K562 (cell line): ENCODE measurements around the gene GRB2. TPM values are rescaled to one million over a fixed set of nuclear protein-coding genes. Genes with fewer than 3 reads are reported as not detected.

Source experiments
- ATAC-seq: fragments of 200-7000 bp; cut with Tn5 transposase; 3 replicates; pipeline ENCODE4 v1.9.1; 2020; ENCODE audit warnings: moderate library complexity
- BruUV-seq: library from RNA; stranded (reverse); fragments of 400-500 nt; replicated peaks from 2 replicates; lab custom pipeline; 2021; lab: Mats Ljungman, UMichigan
- CTCF ChIA-PET: fragments of 300-600 bp; formaldehyde crosslinking; extraction: SDS; loops from one replicate; lab custom pipeline; 2021; ENCODE audit warnings: low intra/inter-chr PET ratio; lab: Yijun Ruan, JAX
- POLR2A ChIA-PET: fragments of 300-600, 350-650 bp; sonication (Branson Sonifier 250); formaldehyde crosslinking; extraction: SDS; loops from one replicate; lab custom pipeline; 2021; ENCODE audit warnings: antibody characterized with exemption, inconsistent platforms; lab: Yijun Ruan, JAX
- DNase-seq, 4 experiments: peaks; one replicate each; pipeline versions ENCODE4 v3.0.0 to v3.0.0-alpha.2; 2011 to 2018; ENCODE audit warnings: low spot score in 3 of 4, mixed read lengths in 3 of 4; ENCODE audit errors: extremely low read depth in 1 of 4
- FAIRE-seq: peaks from 2 replicates; lab custom pipeline; 2011; peaks lifted over from hg19 to GRCh38; lab: Jason Lieb, UNC
- H2AFZ ChIP-seq: 2 replicates; pipeline ENCODE4 v1.6.0; 2011; ENCODE audit warnings: low read depth, low read length, control low read depth, inconsistent platforms
- H3K27ac ChIP-seq: fragments of 200-600 bp; 3 replicates; pipeline ENCODE4 v1.8.0; 2011; ENCODE audit warnings: low read depth, mild to moderate bottlenecking, control low read depth, inconsistent platforms, low read length, moderate library complexity, mixed read lengths; ENCODE audit errors: extremely low read depth
- H3K27me3 ChIP-seq, 2 experiments: fragments of 300-600 bp in 1 of 2; 2 replicates in 1 of 2; 3 replicates in 1 of 2; pipeline versions ENCODE4 v1.6.0 to v1.8.0; 2011; ENCODE audit warnings: inconsistent platforms in 2 of 2, low read length in 2 of 2, mild to moderate bottlenecking in 1 of 2, mixed read lengths in 1 of 2, moderate library complexity in 1 of 2; ENCODE audit not compliant: control insufficient read depth in 2 of 2, insufficient read depth in 2 of 2
- H3K36me3 ChIP-seq: fragments of 300-600 bp; 3 replicates; pipeline ENCODE4 v1.8.0; 2011; ENCODE audit warnings: mild to moderate bottlenecking, low read length, inconsistent platforms; ENCODE audit not compliant: control insufficient read depth, insufficient read depth
- H3K4me1 ChIP-seq, 2 experiments: fragments of 200-600 bp in 1 of 2; replicated peaks in 1 of 2; 2 replicates in 1 of 2; 3 replicates in 1 of 2; pipeline versions ENCODE4 v1.5.1 to v1.8.0; 2011; ENCODE audit warnings: inconsistent platforms in 2 of 2, low read length in 2 of 2, mild to moderate bottlenecking in 1 of 2, mixed read lengths in 1 of 2, moderate library complexity in 1 of 2; ENCODE audit not compliant: control insufficient read depth in 2 of 2, insufficient read depth in 2 of 2
- H3K4me2 ChIP-seq: 2 replicates; pipeline ENCODE4 v1.6.1; 2011; ENCODE audit warnings: low read length, control low read depth, inconsistent platforms, mixed read lengths; ENCODE audit not compliant: insufficient read depth
- H3K4me3 ChIP-seq: fragments of 200-600 bp; sonication (generic), shearing (Covaris generic); 2 replicates; pipeline ENCODE4 v1.5.1; 2016; ENCODE audit warnings: control low read depth, inconsistent platforms
- H3K79me2 ChIP-seq: fragments of 200-600 bp; 3 replicates; pipeline ENCODE4 v1.8.0; 2011; ENCODE audit warnings: low read length, inconsistent platforms; ENCODE audit not compliant: control insufficient read depth, insufficient read depth
- H3K9ac ChIP-seq, 2 experiments: 2 replicates each; pipeline versions ENCODE4 v1.6.0 to v1.6.1; 2011; ENCODE audit warnings: low read depth in 2 of 2, low read length in 2 of 2, control low read depth in 1 of 2, inconsistent platforms in 1 of 2, mild to moderate bottlenecking in 1 of 2, mixed read lengths in 1 of 2; ENCODE audit not compliant: insufficient read depth in 1 of 2
- H3K9me1 ChIP-seq: one replicate; pipeline ENCODE4 v1.6.0; 2011; ENCODE audit warnings: inconsistent platforms, mild to moderate bottlenecking, low read length, moderate library complexity; ENCODE audit not compliant: control insufficient read depth, insufficient read depth
- H3K9me3 ChIP-seq: replicated peaks from 2 replicates; pipeline ENCODE4 v1.5.1; 2011; ENCODE audit warnings: low read depth, low read length, inconsistent platforms; ENCODE audit not compliant: control insufficient read depth, insufficient read depth
- H4K20me1 ChIP-seq: replicated peaks from 2 replicates; pipeline ENCODE4 v1.6.1; 2011; ENCODE audit warnings: low read length, inconsistent platforms, mixed read lengths; ENCODE audit not compliant: control insufficient read depth, insufficient read depth
- FOXA1 ChIP-seq: fragments of 450-650 bp; IDR thresholded peaks from 2 replicates; pipeline ENCODE4 v1.6.1; 2016; ENCODE audit warnings: mild to moderate bottlenecking, borderline replicate concordance
- FOXO4 ChIP-seq: fragments of 450-650 bp; formaldehyde crosslinking; IDR thresholded peaks from 2 replicates; pipeline ENCODE4 v1.4.0; 2020; ENCODE audit warnings: mild to moderate bottlenecking, moderate library complexity
- MBD2 ChIP-seq: sonication (generic); IDR thresholded peaks from 2 replicates; pipeline ENCODE4 v1.6.1; 2016; ENCODE audit warnings: low read depth, borderline replicate concordance
- MEF2D ChIP-seq: conservative IDR thresholded peaks from 2 replicates; pipeline ENCODE4 v1.6.1; 2016; ENCODE audit warnings: low read depth, missing genetic modification characterization, missing compliant biosample characterization
- NCOA4 ChIP-seq: fragments of 450-650 bp; IDR thresholded peaks from 2 replicates; pipeline ENCODE4 v1.6.1; 2018; ENCODE audit warnings: mild to moderate bottlenecking; ENCODE audit not compliant: partially characterized antibody
- POLR2AphosphoS5 ChIP-seq: IDR thresholded peaks from 2 replicates; pipeline ENCODE4 v1.6.1; 2011; ENCODE audit warnings: mild to moderate bottlenecking, low read depth, low read length, moderate library complexity; ENCODE audit not compliant: control insufficient read depth, insufficient read depth
- POLR2B ChIP-seq: fragments of 450-650 bp; IDR thresholded peaks from 2 replicates; pipeline ENCODE4 v1.6.1; 2018; ENCODE audit warnings: low read depth; ENCODE audit not compliant: partially characterized antibody
- RBM17 ChIP-seq: fragments of 200-400 bp; formaldehyde crosslinking; IDR thresholded peaks from 2 replicates; pipeline ENCODE4 v1.6.1; 2017; ENCODE audit warnings: low read depth, mild to moderate bottlenecking, low read length, borderline replicate concordance
- ZNF263 ChIP-seq: sonication (generic); formaldehyde crosslinking; IDR thresholded peaks from 2 replicates; pipeline ENCODE4 v1.8.0; 2022; ENCODE audit warnings: mild to moderate bottlenecking, missing genetic modification reagents, borderline replicate concordance
- ZNF3 ChIP-seq: fragments of 250-450 bp; sonication (Bioruptor Pico); IDR thresholded peaks from 2 replicates; pipeline ENCODE4 v1.5.0; 2021; ENCODE audit warnings: mild to moderate bottlenecking, moderate library complexity
- ZNF384 ChIP-seq: IDR thresholded peaks from 2 replicates; pipeline ENCODE4 v1.6.1; 2012; ENCODE audit warnings: low read depth, low read length, improper control_type of control experiment
- WGBS: fragments of 100-300 bp; shearing (Covaris generic); methylation state at CpG from one replicate; pipeline ENCODE4 v1.1.6; 2016; ENCODE audit warnings: low coverage, mixed read lengths; ENCODE audit not compliant: insufficient coverage; ENCODE audit errors: missing lambda C conversion rate; 5-methylcytosine and 5-hydroxymethylcytosine counted together
- in situ Hi-C: fragments of 300-500 bp; cut with MboI; formaldehyde crosslinking; loops from 4 replicates; pipeline ENCODE4 v1.15.0; 2018; ENCODE audit warnings: inconsistent platforms, mixed read lengths
- intact Hi-C: fragments of 100-400 bp; cut with micrococcal nuclease; formaldehyde crosslinking; loops from 2 replicates; pipeline ENCODE4 v1.14.2; 2022
- polyA plus RNA-seq, 8 experiments: library from polyadenylated mRNA; depleted of rRNA in 4 of 8; stranded (reverse) in 5 of 8; unstranded in 3 of 8; fragments of >200 nt; fragmentation: Nextera tagmentation in 2 of 8; fragmentation: Illumina TruSeq in 1 of 8; extraction: Ambion mirVana in 2 of 8; extraction: Trizol in 1 of 8; gene quantifications; 2 replicates each; pipeline versions ENCODE4 v1.2.1 to v1.2.3, GENCODE V29; 2011 to 2014; ENCODE audit warnings: inconsistent platforms in 1 of 8, missing spikeins in 1 of 8
- total RNA-seq, 7 experiments: library from RNA; depleted of rRNA in 6 of 7; stranded (reverse); fragments of >200 nt in 6 of 7; fragmentation: Illumina TruSeq in 2 of 7; extraction: Trizol in 2 of 7; gene quantifications; 2 replicates each; pipeline versions ENCODE4 v1.2.1 to v1.2.3, GENCODE V29; 2011 to 2021; ENCODE audit warnings: low replicate concordance in 1 of 7
- TF ChIP-seq, protein P1 (sequence below): fragments of 450-650 bp; formaldehyde crosslinking; IDR thresholded peaks from 2 replicates; pipeline ENCODE4 v1.4.0; 2022; ENCODE audit warnings: missing genetic modification characterization
- TF ChIP-seq, protein P2 (sequence below), 2 experiments: fragments of 450-650 bp in 1 of 2; sonication (generic) in 1 of 2; formaldehyde crosslinking; conservative IDR thresholded peaks; 2 replicates each; pipeline versions ENCODE4 v1.4.0 to v1.8.1; 2020 to 2022; ENCODE audit warnings: mild to moderate bottlenecking in 1 of 2, missing genetic modification reagents in 1 of 2

The GRB2 gene
- total and polyA plus RNA-seq, 9 of the 15 experiments (the other 6 are each of a cell fraction or from before 2014, with no cell fraction given) = 57.2 to 136 (median 84.8) TPM

DNA sequence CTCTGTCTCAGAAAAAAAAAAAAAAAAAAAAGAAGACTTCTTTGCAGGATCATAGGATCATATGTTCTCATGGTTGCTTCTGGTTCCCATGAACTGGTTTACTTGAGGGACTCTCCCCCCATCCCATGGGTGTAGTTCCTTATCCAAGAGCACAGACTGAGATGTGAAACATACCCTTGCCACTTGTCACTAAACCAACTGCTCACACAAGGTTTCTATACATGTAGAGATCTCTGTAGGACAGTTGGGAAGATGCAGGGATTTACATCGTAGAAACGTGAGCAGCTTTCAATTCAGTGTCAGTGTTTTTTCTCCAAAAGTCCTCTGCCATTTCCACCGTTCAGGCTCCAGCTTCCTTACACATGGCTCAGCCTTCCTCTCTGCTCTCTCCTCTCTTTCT lies 39.8 kb upstream of the GRB2 start:
- Histone ChIP-seq H3K4me3 (no peak overlapping the region), H4K20me1 (no peaks in the 10 kb centered on the region), H3K4me2 (no peak overlapping the region), H3K27me3 (no peaks in the 10 kb centered on the region), H3K9me3 (no peaks in the 10 kb centered on the region)
- in situ Hi-C loops = no loop called here
- POLR2A ChIA-PET = interaction anchor here (1.0 kb wide), 1 partner anchor 16 kb away, joined by 3 read pairs; no protein-coding TSS in a partner anchor
- ATAC-seq = no peak
- TF ChIP-seq FOXO4 = no peak
- TF ChIP-seq ZNF384 = no peak
- TF ChIP-seq, protein P1, sequence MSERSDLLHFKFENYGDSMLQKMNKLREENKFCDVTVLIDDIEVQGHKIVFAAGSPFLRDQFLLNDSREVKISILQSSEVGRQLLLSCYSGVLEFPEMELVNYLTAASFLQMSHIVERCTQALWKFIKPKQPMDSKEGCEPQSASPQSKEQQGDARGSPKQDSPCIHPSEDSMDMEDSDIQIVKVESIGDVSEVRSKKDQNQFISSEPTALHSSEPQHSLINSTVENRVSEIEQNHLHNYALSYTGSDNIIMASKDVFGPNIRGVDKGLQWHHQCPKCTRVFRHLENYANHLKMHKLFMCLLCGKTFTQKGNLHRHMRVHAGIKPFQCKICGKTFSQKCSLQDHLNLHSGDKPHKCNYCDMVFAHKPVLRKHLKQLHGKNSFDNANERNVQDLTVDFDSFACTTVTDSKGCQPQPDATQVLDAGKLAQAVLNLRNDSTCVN = no peak
- no peak for TF ChIP-seq FOXA1
- TF ChIP-seq POLR2B = no peak
- TF ChIP-seq, protein P2, sequence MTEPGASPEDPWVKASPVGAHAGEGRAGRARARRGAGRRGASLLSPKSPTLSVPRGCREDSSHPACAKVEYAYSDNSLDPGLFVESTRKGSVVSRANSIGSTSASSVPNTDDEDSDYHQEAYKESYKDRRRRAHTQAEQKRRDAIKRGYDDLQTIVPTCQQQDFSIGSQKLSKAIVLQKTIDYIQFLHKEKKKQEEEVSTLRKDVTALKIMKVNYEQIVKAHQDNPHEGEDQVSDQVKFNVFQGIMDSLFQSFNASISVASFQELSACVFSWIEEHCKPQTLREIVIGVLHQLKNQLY (CRISPR knock-in tag; conservative IDR thresholded peaks at IDR 0.05) = no peak
- TF ChIP-seq NCOA4 = no peak
- TF ChIP-seq RBM17 = no peak
- no peak for TF ChIP-seq MEF2D (tag)
- no peak for TF ChIP-seq POLR2AphosphoS5
- TF ChIP-seq MBD2 = no peak
- no peak for TF ChIP-seq ZNF3 (CRISPR knock-in tag)
- TF ChIP-seq ZNF263 (CRISPR knock-in tag) = no peak
- TF ChIP-seq, all 486 proteins: peak for 0
- H3K36me3 ChIP-seq = no peaks in the 10 kb centered on the region
- no TSS peak for BruUV-seq
- H3K9me1 ChIP-seq = no peaks in the 10 kb centered on the region
- CTCF ChIA-PET = no interaction called here
- FAIRE-seq = no peak
- H3K4me1 ChIP-seq = peaks cover 17 to 23% of the 10 kb centered on the region in 2 experiments; a peak in 4 of 5 replicates
- H3K79me2 ChIP-seq = no peaks in the 10 kb centered on the region
- no peak overlapping the region for H3K27ac ChIP-seq
- no peak overlapping the region for H2AFZ ChIP-seq
- WGBS = 58% methylated on average over 3 of the region's 3 CpGs
- intact Hi-C loops = no loop called here
- no peak overlapping the region for H3K9ac ChIP-seq
- no peak for DNase-seq
